ENCODE data around the gene PPIL4. TPM values are rescaled to one million over a fixed set of nuclear protein-coding genes. Genes with fewer than 3 reads are reported as not detected.

The PPIL4 gene
- total RNA-seq, 1 experiment from 2014 or later, result 37.2 TPM

GRCh38 chr6:149510793-149511512 is 34.9 kb downstream of the PPIL4 start:
- BruUV-seq (replicated peaks), result no TSS peak
- ChIA-PET POLR2A (interaction anchor here (0.7 kb wide), 2 partner anchors 462 to 475 kb away, joined by 3 to 5 read pairs; no protein-coding TSS in a partner anchor), CTCF (interaction anchor here (0.6 kb wide), 1 partner anchor 384 kb away, joined by 3 read pairs; no protein-coding TSS in a partner anchor)
- no peak for DNase-seq (ENCODE audit: unreplicated experiment)
- TF ChIP-seq, protein P1, sequence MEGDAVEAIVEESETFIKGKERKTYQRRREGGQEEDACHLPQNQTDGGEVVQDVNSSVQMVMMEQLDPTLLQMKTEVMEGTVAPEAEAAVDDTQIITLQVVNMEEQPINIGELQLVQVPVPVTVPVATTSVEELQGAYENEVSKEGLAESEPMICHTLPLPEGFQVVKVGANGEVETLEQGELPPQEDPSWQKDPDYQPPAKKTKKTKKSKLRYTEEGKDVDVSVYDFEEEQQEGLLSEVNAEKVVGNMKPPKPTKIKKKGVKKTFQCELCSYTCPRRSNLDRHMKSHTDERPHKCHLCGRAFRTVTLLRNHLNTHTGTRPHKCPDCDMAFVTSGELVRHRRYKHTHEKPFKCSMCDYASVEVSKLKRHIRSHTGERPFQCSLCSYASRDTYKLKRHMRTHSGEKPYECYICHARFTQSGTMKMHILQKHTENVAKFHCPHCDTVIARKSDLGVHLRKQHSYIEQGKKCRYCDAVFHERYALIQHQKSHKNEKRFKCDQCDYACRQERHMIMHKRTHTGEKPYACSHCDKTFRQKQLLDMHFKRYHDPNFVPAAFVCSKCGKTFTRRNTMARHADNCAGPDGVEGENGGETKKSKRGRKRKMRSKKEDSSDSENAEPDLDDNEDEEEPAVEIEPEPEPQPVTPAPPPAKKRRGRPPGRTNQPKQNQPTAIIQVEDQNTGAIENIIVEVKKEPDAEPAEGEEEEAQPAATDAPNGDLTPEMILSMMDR (IDR thresholded peaks at IDR 0.05; ENCODE audit: unreplicated experiment), result no peak
- Mint-ChIP-seq H3K4me3 (ENCODE audit: unreplicated experiment) (no peak overlapping the region), H3K27ac (ENCODE audit: low read depth, unreplicated experiment) (no peak overlapping the region), H3K36me3 (ENCODE audit: insufficient read depth, unreplicated experiment) (peaks cover 19% of the 10 kb centered on the region), H3K27me3 (ENCODE audit: insufficient read depth, unreplicated experiment) (no peaks in the 10 kb centered on the region), H3K4me1 (ENCODE audit: insufficient read depth, unreplicated experiment) (no peaks in the 10 kb centered on the region), H3K9me3 (ENCODE audit: unreplicated experiment) (no peaks in the 10 kb centered on the region)
- intact Hi-C loops (cut with micrococcal nuclease), result no loop called here

DNA sequence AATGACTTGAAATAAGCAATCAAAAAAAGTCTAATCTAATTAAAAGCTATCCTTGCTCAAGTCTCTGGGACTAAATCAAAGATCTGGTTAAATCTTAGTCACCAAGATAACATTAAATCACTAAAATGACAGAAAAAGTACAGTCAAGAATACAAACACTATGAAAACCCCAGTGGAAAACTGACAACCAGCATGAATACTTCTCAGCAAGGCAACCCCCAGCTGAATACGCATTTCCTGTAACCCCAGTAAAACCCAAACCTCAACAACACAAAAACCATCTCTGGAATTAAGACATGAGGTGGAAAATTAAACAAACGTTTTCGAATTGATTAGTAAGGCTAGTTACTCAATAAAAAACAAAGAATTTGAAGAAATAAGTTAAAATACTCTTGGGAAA is 37.4 kb downstream of the PPIL4 start:
- Mint-ChIP-seq H3K4me3 (ENCODE audit: unreplicated experiment) (no peak overlapping the region), H3K27ac (ENCODE audit: low read depth, unreplicated experiment) (no peak overlapping the region), H3K9me3 (ENCODE audit: unreplicated experiment) (no peaks in the 10 kb centered on the region), H3K36me3 (ENCODE audit: insufficient read depth, unreplicated experiment) (peaks cover 31% of the 10 kb centered on the region), H3K27me3 (ENCODE audit: insufficient read depth, unreplicated experiment) (no peaks in the 10 kb centered on the region), H3K4me1 (ENCODE audit: insufficient read depth, unreplicated experiment) (no peaks in the 10 kb centered on the region)
- TF ChIP-seq, protein P1 (IDR thresholded peaks at IDR 0.05; ENCODE audit: unreplicated experiment), result no peak
- no peak for DNase-seq (ENCODE audit: unreplicated experiment)
- ChIA-PET CTCF (interaction anchor here (0.6 to 1.9 kb wide), 2 partner anchors 9 to 482 kb away, joined by 3 to 11 read pairs; no protein-coding TSS in a partner anchor), POLR2A (no interaction called here)
- BruUV-seq (replicated peaks), result no TSS peak
- intact Hi-C loops (cut with micrococcal nuclease), result no loop called here

GRCh38 chr6:149503872-149504271 is 42.0 kb downstream of the PPIL4 start:
- TF ChIP-seq, protein P1 (IDR thresholded peaks at IDR 0.05; ENCODE audit: unreplicated experiment), result no peak
- BruUV-seq (replicated peaks), result no TSS peak
- Mint-ChIP-seq H3K4me3 (ENCODE audit: unreplicated experiment) (no peak overlapping the region), H3K4me1 (ENCODE audit: insufficient read depth, unreplicated experiment) (no peaks in the 10 kb centered on the region), H3K27ac (ENCODE audit: low read depth, unreplicated experiment) (no peak overlapping the region), H3K36me3 (ENCODE audit: insufficient read depth, unreplicated experiment) (peaks cover 31% of the 10 kb centered on the region), H3K9me3 (ENCODE audit: unreplicated experiment) (no peaks in the 10 kb centered on the region), H3K27me3 (ENCODE audit: insufficient read depth, unreplicated experiment) (no peaks in the 10 kb centered on the region)
- POLR2A ChIA-PET, result interaction anchor here (0.8 kb wide), 1 partner anchor 169 kb away, joined by 3 read pairs; no protein-coding TSS in a partner anchor
- no peak for DNase-seq (ENCODE audit: unreplicated experiment)
- intact Hi-C loops (cut with micrococcal nuclease), result no loop called here
- CTCF ChIA-PET, result interaction anchor here (1.5 kb wide), 1 partner anchor 13 kb away, joined by 8 read pairs; no protein-coding TSS in a partner anchor

DNA sequence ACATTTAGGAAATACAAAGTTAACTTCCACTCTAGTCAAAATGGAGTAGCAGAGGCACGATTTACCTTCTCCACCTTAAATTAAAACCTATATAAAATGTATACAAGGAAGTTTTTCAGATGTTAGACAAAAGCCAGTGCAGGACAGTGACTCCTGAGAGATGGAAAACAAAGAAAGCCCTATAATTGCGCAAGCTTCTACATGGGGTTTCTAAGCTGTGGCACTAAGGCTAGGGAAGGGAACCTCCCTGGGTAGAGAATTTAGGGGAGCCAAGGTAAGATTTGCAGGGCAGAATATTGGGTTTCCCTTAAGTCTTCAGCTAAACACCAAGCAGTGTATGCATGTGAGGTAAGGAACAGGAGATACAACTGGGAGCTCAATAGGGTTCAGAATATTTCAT is 42.6 kb downstream of the PPIL4 start:
- Mint-ChIP-seq H3K27me3 (ENCODE audit: insufficient read depth, unreplicated experiment) (no peaks in the 10 kb centered on the region), H3K4me1 (ENCODE audit: insufficient read depth, unreplicated experiment) (no peaks in the 10 kb centered on the region), H3K4me3 (ENCODE audit: unreplicated experiment) (no peak overlapping the region), H3K9me3 (ENCODE audit: unreplicated experiment) (no peaks in the 10 kb centered on the region), H3K36me3 (ENCODE audit: insufficient read depth, unreplicated experiment) (peaks cover 31% of the 10 kb centered on the region), H3K27ac (ENCODE audit: low read depth, unreplicated experiment) (no peak overlapping the region)
- TF ChIP-seq, protein P1 (IDR thresholded peaks at IDR 0.05; ENCODE audit: unreplicated experiment), result no peak
- no peak for DNase-seq (ENCODE audit: unreplicated experiment)
- BruUV-seq (replicated peaks), result no TSS peak
- ChIA-PET CTCF (interaction anchor here (0.5 to 1.5 kb wide), 3 partner anchors 14 to 476 kb away, joined by 3 to 8 read pairs (median 4); no protein-coding TSS in a partner anchor), POLR2A (interaction anchor here (0.6 to 0.8 kb wide), 2 partner anchors 168 to 388 kb away, joined by 3 read pairs; no protein-coding TSS in a partner anchor)
- intact Hi-C loops (cut with micrococcal nuclease), result no loop called here

Data from MCF 10A (cell line).